NB4 (cell line): Measurements from ENCODE around the gene TMEM86B.

Source experiments
- MYC ChIP-seq: IDR thresholded peaks from 2 replicates; pipeline ENCODE4 v1.6.1; 2011; ENCODE audit warnings: low read depth, low read length
- POLR2A ChIP-seq: IDR thresholded peaks from 2 replicates; pipeline ENCODE4 v1.6.1; 2011; ENCODE audit warnings: mild to moderate bottlenecking; ENCODE audit not compliant: insufficient read length; ENCODE audit errors: extremely low read depth
- TF ChIP-seq, protein P1 (sequence below): IDR thresholded peaks from one replicate; pipeline ENCODE4 v1.5.1; 2012; ENCODE audit warnings: low read depth, low read length

- TF ChIP-seq, protein P1, sequence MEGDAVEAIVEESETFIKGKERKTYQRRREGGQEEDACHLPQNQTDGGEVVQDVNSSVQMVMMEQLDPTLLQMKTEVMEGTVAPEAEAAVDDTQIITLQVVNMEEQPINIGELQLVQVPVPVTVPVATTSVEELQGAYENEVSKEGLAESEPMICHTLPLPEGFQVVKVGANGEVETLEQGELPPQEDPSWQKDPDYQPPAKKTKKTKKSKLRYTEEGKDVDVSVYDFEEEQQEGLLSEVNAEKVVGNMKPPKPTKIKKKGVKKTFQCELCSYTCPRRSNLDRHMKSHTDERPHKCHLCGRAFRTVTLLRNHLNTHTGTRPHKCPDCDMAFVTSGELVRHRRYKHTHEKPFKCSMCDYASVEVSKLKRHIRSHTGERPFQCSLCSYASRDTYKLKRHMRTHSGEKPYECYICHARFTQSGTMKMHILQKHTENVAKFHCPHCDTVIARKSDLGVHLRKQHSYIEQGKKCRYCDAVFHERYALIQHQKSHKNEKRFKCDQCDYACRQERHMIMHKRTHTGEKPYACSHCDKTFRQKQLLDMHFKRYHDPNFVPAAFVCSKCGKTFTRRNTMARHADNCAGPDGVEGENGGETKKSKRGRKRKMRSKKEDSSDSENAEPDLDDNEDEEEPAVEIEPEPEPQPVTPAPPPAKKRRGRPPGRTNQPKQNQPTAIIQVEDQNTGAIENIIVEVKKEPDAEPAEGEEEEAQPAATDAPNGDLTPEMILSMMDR = peak; percentile 48
- TF ChIP-seq MYC = no peak
- TF ChIP-seq POLR2A = no peak
Observed at GRCh38 chr19:55212447-55212846, 16.1 kb downstream of the TMEM86B start.
